Measurements from ENCODE around the gene PLXNA4. TPM values are rescaled to one million over a fixed set of nuclear protein-coding genes. Genes with fewer than 3 reads are reported as not detected.

The PLXNA4 gene
- total and polyA plus RNA-seq, 2 experiments from 2014 or later = 1.9 to 4.8 TPM

DNA sequence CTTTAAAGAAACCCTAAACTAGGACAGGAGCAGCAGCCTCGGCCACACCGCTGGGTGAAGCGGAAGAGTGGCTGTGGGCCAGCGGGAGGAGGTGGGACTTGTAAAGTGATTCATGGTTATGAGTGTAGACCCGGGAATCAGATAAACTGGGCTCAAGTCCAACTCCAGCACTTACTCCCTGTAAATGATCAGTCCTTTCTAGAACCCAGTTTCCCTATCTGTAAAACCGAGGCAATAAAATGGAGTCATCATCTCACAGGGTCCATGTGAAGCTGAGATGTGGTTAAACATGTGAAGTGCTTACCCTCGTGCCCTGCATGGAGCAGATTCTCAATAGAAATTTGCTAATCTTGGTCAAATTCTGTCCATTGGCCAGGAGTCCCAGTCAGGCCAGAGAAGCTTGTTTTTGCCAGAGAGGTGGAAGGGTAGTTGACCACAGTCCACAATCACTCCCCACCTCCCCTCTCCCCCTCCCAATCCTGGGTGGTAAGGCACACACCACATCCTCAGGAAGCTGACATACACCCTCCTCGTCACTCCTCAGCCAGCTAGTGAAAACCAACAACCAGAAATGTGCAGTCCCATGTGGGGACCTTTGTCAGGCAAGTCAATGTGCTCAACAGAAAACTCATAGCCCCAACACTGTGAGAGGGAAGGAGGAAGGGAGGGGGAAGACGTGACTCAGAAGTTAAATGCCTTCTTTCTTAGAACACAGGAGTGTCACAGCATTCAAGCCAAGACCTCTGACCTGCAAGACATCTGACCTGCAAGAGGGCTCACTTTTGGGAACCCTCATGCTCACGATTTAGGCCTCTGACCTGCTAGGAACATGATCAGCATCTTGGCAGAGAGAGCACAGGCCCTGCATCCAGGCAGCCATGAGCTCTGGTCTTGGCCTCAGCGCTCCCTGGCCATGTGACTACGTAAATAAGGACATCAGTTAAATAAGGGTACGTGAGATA, 145.1 kb downstream of the PLXNA4 start:
- Histone ChIP-seq H2AFZ (no peak overlapping the region), H3K4me2 (no peak overlapping the region)

DNA sequence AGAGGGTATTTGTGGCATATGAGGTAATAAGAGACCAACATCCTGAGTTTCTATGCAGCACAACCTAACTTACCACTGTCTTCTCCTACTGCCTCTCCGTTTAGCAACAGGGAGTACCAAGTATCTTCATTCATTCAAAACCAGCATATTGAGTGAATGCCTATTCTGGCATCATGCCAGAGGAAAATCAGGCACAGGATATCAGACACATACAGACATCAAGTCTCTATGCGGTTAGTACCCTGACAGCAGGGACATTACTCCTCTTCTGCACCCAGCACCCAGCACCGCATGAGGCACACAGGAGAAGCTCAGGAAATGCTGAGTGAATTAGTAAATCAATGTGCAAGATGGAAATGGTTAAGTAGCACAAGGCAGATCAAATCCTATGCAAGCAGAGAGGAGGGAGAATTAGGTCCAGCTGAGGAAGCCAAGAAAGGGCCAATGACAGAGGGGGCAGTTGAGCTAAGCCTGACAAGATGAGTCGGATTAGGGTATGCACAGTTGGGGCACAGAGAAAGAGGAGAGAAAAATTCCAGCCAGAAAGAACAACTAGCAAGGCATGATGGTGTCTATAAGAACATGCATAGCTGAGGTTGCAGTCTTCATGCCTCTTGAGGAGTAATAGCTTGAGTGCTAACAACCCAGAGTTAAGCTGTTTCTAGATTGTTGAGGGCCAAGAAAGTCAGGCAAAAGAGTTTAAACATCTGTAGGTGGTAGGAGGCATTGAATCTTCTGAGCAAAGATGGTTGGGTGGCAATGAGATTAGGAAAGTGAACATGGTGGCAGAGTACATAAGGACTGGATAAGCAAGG, 146.0 kb downstream of the PLXNA4 start:
- Histone ChIP-seq H3K4me3 (no peak overlapping the region), H3K4me2 (no peak overlapping the region)
- WGBS (ENCODE audit: low lambda C conversion rate, missing lambda C conversion rate) = 80% methylated on average over 4 of the region's 4 CpGs

More for the DNA sequence above, 145.1 kb downstream of the PLXNA4 start:
- Histone ChIP-seq H3K9me3 (ENCODE audit: low read depth) (no peaks in the 10 kb centered on the region), H3K27ac (no peak overlapping the region), H3K36me3 (replicated peaks; ENCODE audit: insufficient read depth, low read depth) (no peaks in the 10 kb centered on the region), H4K20me1 (ENCODE audit: insufficient read depth, poor library complexity, severe bottlenecking) (no peaks in the 10 kb centered on the region), H3K79me2 (no peaks in the 10 kb centered on the region), H3K4me3 (no peak overlapping the region), H3K4me1 (ENCODE audit: insufficient read depth) (peaks cover under 1% of the 10 kb centered on the region), H3K27me3 (peaks cover 5% of the 10 kb centered on the region), H3K9me2 (replicated peaks; ENCODE audit: insufficient read depth) (no peaks in the 10 kb centered on the region)
- TF ChIP-seq EZH2phosphoT487 (IDR thresholded peaks at IDR 0.05; ENCODE audit: low read depth, severe bottlenecking, unreplicated experiment) (no peak), EZH2 (IDR thresholded peaks at IDR 0.05; ENCODE audit: borderline replicate concordance) (no peak)
- TF ChIP-seq, protein P1, sequence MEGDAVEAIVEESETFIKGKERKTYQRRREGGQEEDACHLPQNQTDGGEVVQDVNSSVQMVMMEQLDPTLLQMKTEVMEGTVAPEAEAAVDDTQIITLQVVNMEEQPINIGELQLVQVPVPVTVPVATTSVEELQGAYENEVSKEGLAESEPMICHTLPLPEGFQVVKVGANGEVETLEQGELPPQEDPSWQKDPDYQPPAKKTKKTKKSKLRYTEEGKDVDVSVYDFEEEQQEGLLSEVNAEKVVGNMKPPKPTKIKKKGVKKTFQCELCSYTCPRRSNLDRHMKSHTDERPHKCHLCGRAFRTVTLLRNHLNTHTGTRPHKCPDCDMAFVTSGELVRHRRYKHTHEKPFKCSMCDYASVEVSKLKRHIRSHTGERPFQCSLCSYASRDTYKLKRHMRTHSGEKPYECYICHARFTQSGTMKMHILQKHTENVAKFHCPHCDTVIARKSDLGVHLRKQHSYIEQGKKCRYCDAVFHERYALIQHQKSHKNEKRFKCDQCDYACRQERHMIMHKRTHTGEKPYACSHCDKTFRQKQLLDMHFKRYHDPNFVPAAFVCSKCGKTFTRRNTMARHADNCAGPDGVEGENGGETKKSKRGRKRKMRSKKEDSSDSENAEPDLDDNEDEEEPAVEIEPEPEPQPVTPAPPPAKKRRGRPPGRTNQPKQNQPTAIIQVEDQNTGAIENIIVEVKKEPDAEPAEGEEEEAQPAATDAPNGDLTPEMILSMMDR (IDR thresholded peaks at IDR 0.05; ENCODE audit: poor library complexity) = no peak
- DNase-seq (ENCODE audit: low spot score) = peak; percentile 50
- 74% methylated on average over 13 of the region's 13 CpGs for WGBS (ENCODE audit: low lambda C conversion rate, missing lambda C conversion rate)

DNA sequence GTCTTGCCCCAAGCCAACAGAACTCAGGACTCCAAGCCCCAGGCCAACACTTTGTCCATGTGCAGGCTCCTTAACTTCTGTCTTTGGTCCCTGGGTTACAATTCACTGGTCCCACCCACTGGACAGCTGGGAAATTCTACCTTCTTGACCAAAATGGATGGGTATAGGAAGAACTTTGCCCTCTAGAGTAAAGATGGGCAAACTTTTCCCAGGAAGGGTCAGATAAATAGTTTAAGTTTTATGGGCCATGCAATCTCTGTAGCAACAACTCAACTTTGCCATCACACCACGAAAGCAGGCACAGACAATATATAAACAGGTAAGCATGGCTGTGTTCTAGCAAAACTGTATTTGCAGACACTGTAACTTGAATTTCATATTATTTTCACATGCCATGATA, 147.1 kb downstream of the PLXNA4 start:
- no peaks in the 10 kb centered on the region for H3K9me3 ChIP-seq (ENCODE audit: low read depth)
- H3K4me3 ChIP-seq = no peak overlapping the region
- H3K27me3 ChIP-seq = peaks cover 1% of the 10 kb centered on the region
- no peak overlapping the region for H3K27ac ChIP-seq
- H3K4me1 ChIP-seq (ENCODE audit: insufficient read depth) = peaks cover 11% of the 10 kb centered on the region
- DNase-seq (ENCODE audit: low spot score) = no peak
- H3K4me2 ChIP-seq = no peak overlapping the region
- no peaks in the 10 kb centered on the region for H3K79me2 ChIP-seq
- no peaks in the 10 kb centered on the region for H3K9me2 ChIP-seq (replicated peaks; ENCODE audit: insufficient read depth)
- H2AFZ ChIP-seq = no peak overlapping the region
- TF ChIP-seq EZH2phosphoT487 (IDR thresholded peaks at IDR 0.05; ENCODE audit: low read depth, severe bottlenecking, unreplicated experiment) (no peak), EZH2 (IDR thresholded peaks at IDR 0.05; ENCODE audit: borderline replicate concordance) (no peak)
- TF ChIP-seq, protein P1 (IDR thresholded peaks at IDR 0.05; ENCODE audit: poor library complexity) = no peak
- H4K20me1 ChIP-seq (ENCODE audit: insufficient read depth, poor library complexity, severe bottlenecking) = no peaks in the 10 kb centered on the region
- no peaks in the 10 kb centered on the region for H3K36me3 ChIP-seq (replicated peaks; ENCODE audit: insufficient read depth, low read depth)
- 81% methylated on average over 1 of the region's 1 CpG for WGBS (ENCODE audit: low lambda C conversion rate, missing lambda C conversion rate)

More for the DNA sequence above, 146.0 kb downstream of the PLXNA4 start:
- H3K27me3 ChIP-seq = peaks cover 5% of the 10 kb centered on the region
- H2AFZ ChIP-seq = no peak overlapping the region
- H4K20me1 ChIP-seq (ENCODE audit: insufficient read depth, poor library complexity, severe bottlenecking) = no peaks in the 10 kb centered on the region
- no peak for DNase-seq (ENCODE audit: low spot score)
- no peaks in the 10 kb centered on the region for H3K79me2 ChIP-seq
- no peak overlapping the region for H3K27ac ChIP-seq
- peaks cover 8% of the 10 kb centered on the region for H3K4me1 ChIP-seq (ENCODE audit: insufficient read depth)
- no peaks in the 10 kb centered on the region for H3K36me3 ChIP-seq (replicated peaks; ENCODE audit: insufficient read depth, low read depth)
- TF ChIP-seq, protein P1 (IDR thresholded peaks at IDR 0.05; ENCODE audit: poor library complexity) = no peak
- TF ChIP-seq EZH2 (IDR thresholded peaks at IDR 0.05; ENCODE audit: borderline replicate concordance) = no peak
- TF ChIP-seq EZH2phosphoT487 (IDR thresholded peaks at IDR 0.05; ENCODE audit: low read depth, severe bottlenecking, unreplicated experiment) = no peak
- no peaks in the 10 kb centered on the region for H3K9me2 ChIP-seq (replicated peaks; ENCODE audit: insufficient read depth)
- H3K9me3 ChIP-seq (ENCODE audit: low read depth) = no peaks in the 10 kb centered on the region

Measured in hepatocyte (in vitro differentiated cells).